B cell (primary cell): Measurements from ENCODE around the gene GFM2.

Experiments used
- CTCF ChIP-seq: fragments of 200-600 bp; IDR thresholded peaks from one replicate; pipeline ENCODE4 v1.8.0; 2022; ENCODE audit warnings: antibody characterized with exemption, mild to moderate bottlenecking
- EZH2 ChIP-seq: IDR thresholded peaks from 2 replicates; pipeline ENCODE4 v1.6.1; 2012; ENCODE audit warnings: borderline replicate concordance, low read depth, mild to moderate bottlenecking, moderate library complexity, low read length; ENCODE audit not compliant: insufficient read depth, poor library complexity, severe bottlenecking

GRCh38 chr5:74736759-74737158 lies 30.2 kb downstream of the GFM2 start:
- TF ChIP-seq CTCF (no peak), EZH2 (no peak)
